ENCODE results near the gene GPAT3.

Gene GPAT3

GRCh38 chr4:83542225-83542624 is 6.3 kb downstream of the GPAT3 start:
- peaks cover 2% of the 10 kb centered on the region for H3K27me3 ChIP-seq (ENCODE audit: insufficient read depth, low read length, poor library complexity)
- no peak overlapping the region for H2AK5ac ChIP-seq (ENCODE audit: low read length)
- no peak overlapping the region for H4K8ac ChIP-seq (ENCODE audit: low read depth, low read length)
- H4K5ac ChIP-seq (ENCODE audit: low read length) = no peak overlapping the region
- no peak overlapping the region for H3K23ac ChIP-seq (ENCODE audit: low read length)
- H3K9ac ChIP-seq (ENCODE audit: low read length) = no peak overlapping the region
- H3K4ac ChIP-seq (ENCODE audit: low read depth, low read length) = no peak overlapping the region
- no CpG with 5 or more reads among the region's 5 CpGs for WGBS (ENCODE audit: extremely low coverage, insufficient coverage, low lambda C conversion rate)
- no peaks in the 10 kb centered on the region for H3K4me1 ChIP-seq (ENCODE audit: control insufficient read depth, low read depth, low read length)
- no peaks in the 10 kb centered on the region for H3K79me1 ChIP-seq (ENCODE audit: low read length)
- H3K4me3 ChIP-seq (ENCODE audit: low read length) = no peak overlapping the region
- H2BK5ac ChIP-seq (ENCODE audit: low read length) = no peak overlapping the region
- H2BK15ac ChIP-seq (replicated peaks; ENCODE audit: low read depth) = no peak overlapping the region
- H3K18ac ChIP-seq (ENCODE audit: low read length) = no peak overlapping the region
- no peak overlapping the region for H3K27ac ChIP-seq (ENCODE audit: low read depth, low read length)
- H2BK120ac ChIP-seq (ENCODE audit: low read depth, low read length) = no peak overlapping the region
- H3K4me2 ChIP-seq (ENCODE audit: low read length) = no peak overlapping the region
- no peaks in the 10 kb centered on the region for H3K36me3 ChIP-seq (ENCODE audit: control insufficient read depth, insufficient read depth, low read length)
- H3K56ac ChIP-seq (ENCODE audit: low read length) = no peak overlapping the region
- DNase-seq = no peak
- H3K79me2 ChIP-seq (ENCODE audit: control insufficient read depth, insufficient read depth, low read length) = no peaks in the 10 kb centered on the region

GRCh38 chr4:83546786-83547185 is 10.9 kb downstream of the GPAT3 start:
- Histone ChIP-seq H3K18ac (ENCODE audit: low read length) (no peak overlapping the region), H3K27ac (ENCODE audit: low read depth, low read length) (no peak overlapping the region), H3K4me3 (ENCODE audit: low read length) (no peak overlapping the region), H4K5ac (ENCODE audit: low read length) (no peak overlapping the region), H3K4me1 (ENCODE audit: control insufficient read depth, low read depth, low read length) (no peaks in the 10 kb centered on the region), H3K79me1 (ENCODE audit: low read length) (no peaks in the 10 kb centered on the region), H3K56ac (ENCODE audit: low read length) (no peak overlapping the region), H3K23ac (ENCODE audit: low read length) (no peak overlapping the region), H2BK120ac (ENCODE audit: low read depth, low read length) (no peak overlapping the region), H3K4me2 (ENCODE audit: low read length) (no peak overlapping the region), H3K36me3 (ENCODE audit: control insufficient read depth, insufficient read depth, low read length) (no peaks in the 10 kb centered on the region), H3K27me3 (ENCODE audit: insufficient read depth, low read length, poor library complexity) (no peaks in the 10 kb centered on the region), H2BK5ac (ENCODE audit: low read length) (no peak overlapping the region), H2AK5ac (ENCODE audit: low read length) (no peak overlapping the region), H3K9ac (ENCODE audit: low read length) (no peak overlapping the region), H4K8ac (ENCODE audit: low read depth, low read length) (no peak overlapping the region), H3K79me2 (ENCODE audit: control insufficient read depth, insufficient read depth, low read length) (no peaks in the 10 kb centered on the region), H3K4ac (ENCODE audit: low read depth, low read length) (no peak overlapping the region), H2BK15ac (replicated peaks; ENCODE audit: low read depth) (no peak overlapping the region)
- no CpG with 5 or more reads among the region's 3 CpGs for WGBS (ENCODE audit: extremely low coverage, insufficient coverage, low lambda C conversion rate)
- no peak for DNase-seq

DNA sequence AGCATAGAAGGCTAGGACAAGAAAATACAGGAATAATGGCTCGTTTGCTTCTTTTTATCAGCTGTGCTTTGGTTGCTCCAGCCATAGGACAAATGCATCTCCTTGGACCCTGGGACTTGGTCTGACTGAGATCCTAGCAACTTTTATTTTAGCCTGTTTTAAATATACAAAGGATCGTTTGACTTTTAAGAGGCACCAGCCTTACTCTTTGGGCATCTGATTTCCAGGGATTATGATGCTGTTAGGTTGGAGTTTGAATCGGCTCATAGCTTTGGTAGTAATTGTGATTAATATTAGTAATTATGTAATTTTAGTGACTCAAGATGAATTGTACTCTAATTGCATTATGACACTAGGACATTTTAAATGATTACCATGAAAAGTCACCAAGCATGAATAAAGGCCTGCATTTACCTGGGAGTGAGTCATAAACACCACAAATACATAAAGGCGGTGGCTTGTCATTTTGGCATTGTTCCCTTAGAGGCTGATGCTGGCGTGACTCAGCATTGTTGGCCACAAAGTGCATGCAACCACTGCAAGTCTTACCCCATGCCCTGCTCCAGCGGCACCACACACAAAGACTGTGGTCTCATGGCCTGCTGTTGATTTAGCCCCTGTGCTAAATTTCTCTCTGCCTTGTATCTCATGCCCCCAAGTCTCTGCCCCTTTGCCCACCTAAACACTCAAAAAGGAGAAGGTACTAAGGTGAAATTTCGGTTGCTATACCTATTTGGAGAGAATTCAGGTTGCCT is 12.4 kb downstream of the GPAT3 start:
- Histone ChIP-seq H3K79me1 (ENCODE audit: low read length) (no peaks in the 10 kb centered on the region), H3K56ac (ENCODE audit: low read length) (peak overlapping the region; percentile 15)

GRCh38 chr4:83552083-83552482 is 16.2 kb downstream of the GPAT3 start:
- H3K18ac ChIP-seq (ENCODE audit: low read length) = no peak overlapping the region
- no peak overlapping the region for H2BK5ac ChIP-seq (ENCODE audit: low read length)
- no peak overlapping the region for H3K27ac ChIP-seq (ENCODE audit: low read depth, low read length)
- no peak overlapping the region for H3K4me2 ChIP-seq (ENCODE audit: low read length)
- H3K56ac ChIP-seq (ENCODE audit: low read length) = no peak overlapping the region
- no peaks in the 10 kb centered on the region for H3K27me3 ChIP-seq (ENCODE audit: insufficient read depth, low read length, poor library complexity)
- WGBS (ENCODE audit: extremely low coverage, insufficient coverage, low lambda C conversion rate) = no CpG with 5 or more reads among the region's 3 CpGs
- no peak overlapping the region for H3K4ac ChIP-seq (ENCODE audit: low read depth, low read length)
- no peak overlapping the region for H3K9ac ChIP-seq (ENCODE audit: low read length)
- H2AK5ac ChIP-seq (ENCODE audit: low read length) = no peak overlapping the region
- no peak overlapping the region for H2BK15ac ChIP-seq (replicated peaks; ENCODE audit: low read depth)
- H3K79me1 ChIP-seq (ENCODE audit: low read length) = no peaks in the 10 kb centered on the region
- no peaks in the 10 kb centered on the region for H3K4me1 ChIP-seq (ENCODE audit: control insufficient read depth, low read depth, low read length)
- no peak overlapping the region for H4K8ac ChIP-seq (ENCODE audit: low read depth, low read length)
- H2BK120ac ChIP-seq (ENCODE audit: low read depth, low read length) = no peak overlapping the region
- H3K23ac ChIP-seq (ENCODE audit: low read length) = no peak overlapping the region
- no peaks in the 10 kb centered on the region for H3K79me2 ChIP-seq (ENCODE audit: control insufficient read depth, insufficient read depth, low read length)
- H3K4me3 ChIP-seq (ENCODE audit: low read length) = no peak overlapping the region
- peak; percentile 15 for DNase-seq
- no peaks in the 10 kb centered on the region for H3K36me3 ChIP-seq (ENCODE audit: control insufficient read depth, insufficient read depth, low read length)
- no peak overlapping the region for H4K5ac ChIP-seq (ENCODE audit: low read length)

More for the DNA sequence above, 12.4 kb downstream of the GPAT3 start:
- Histone ChIP-seq H2BK15ac (replicated peaks; ENCODE audit: low read depth) (no peak overlapping the region), H4K5ac (ENCODE audit: low read length) (no peak overlapping the region), H3K4me2 (ENCODE audit: low read length) (no peak overlapping the region), H2AK5ac (ENCODE audit: low read length) (no peak overlapping the region), H3K18ac (ENCODE audit: low read length) (no peak overlapping the region), H4K8ac (ENCODE audit: low read depth, low read length) (no peak overlapping the region), H3K27me3 (ENCODE audit: insufficient read depth, low read length, poor library complexity) (no peaks in the 10 kb centered on the region), H3K4me1 (ENCODE audit: control insufficient read depth, low read depth, low read length) (no peaks in the 10 kb centered on the region), H3K36me3 (ENCODE audit: control insufficient read depth, insufficient read depth, low read length) (no peaks in the 10 kb centered on the region), H3K9ac (ENCODE audit: low read length) (no peak overlapping the region), H2BK5ac (ENCODE audit: low read length) (peak overlapping the region; percentile 35), H3K79me2 (ENCODE audit: control insufficient read depth, insufficient read depth, low read length) (no peaks in the 10 kb centered on the region), H3K4ac (ENCODE audit: low read depth, low read length) (no peak overlapping the region), H2BK120ac (ENCODE audit: low read depth, low read length) (no peak overlapping the region), H3K4me3 (ENCODE audit: low read length) (no peak overlapping the region), H3K23ac (ENCODE audit: low read length) (peak overlapping the region; percentile 17), H3K27ac (ENCODE audit: low read depth, low read length) (peak overlapping the region; percentile 33)
- DNase-seq = peak; percentile 88
- WGBS (ENCODE audit: extremely low coverage, insufficient coverage, low lambda C conversion rate) = no CpG with 5 or more reads among the region's 7 CpGs

- Histone ChIP-seq H4K5ac (ENCODE audit: low read length) (no peak overlapping the region), H3K79me1 (ENCODE audit: low read length) (no peaks in the 10 kb centered on the region), H2BK5ac (ENCODE audit: low read length) (no peak overlapping the region), H3K79me2 (ENCODE audit: control insufficient read depth, insufficient read depth, low read length) (no peaks in the 10 kb centered on the region), H3K36me3 (ENCODE audit: control insufficient read depth, insufficient read depth, low read length) (no peaks in the 10 kb centered on the region), H2AK5ac (ENCODE audit: low read length) (no peak overlapping the region), H3K23ac (ENCODE audit: low read length) (no peak overlapping the region), H4K8ac (ENCODE audit: low read depth, low read length) (peak overlapping the region; percentile 28), H3K9ac (ENCODE audit: low read length) (no peak overlapping the region), H3K4me1 (ENCODE audit: control insufficient read depth, low read depth, low read length) (no peaks in the 10 kb centered on the region), H3K27me3 (ENCODE audit: insufficient read depth, low read length, poor library complexity) (no peaks in the 10 kb centered on the region), H3K56ac (ENCODE audit: low read length) (no peak overlapping the region), H3K4me2 (ENCODE audit: low read length) (no peak overlapping the region), H3K4me3 (ENCODE audit: low read length) (no peak overlapping the region), H3K4ac (ENCODE audit: low read depth, low read length) (no peak overlapping the region), H3K18ac (ENCODE audit: low read length) (no peak overlapping the region), H3K27ac (ENCODE audit: low read depth, low read length) (no peak overlapping the region), H2BK15ac (replicated peaks; ENCODE audit: low read depth) (no peak overlapping the region), H2BK120ac (ENCODE audit: low read depth, low read length) (no peak overlapping the region)
- no peak for DNase-seq
- WGBS (ENCODE audit: extremely low coverage, insufficient coverage, low lambda C conversion rate) = no CpG with 5 or more reads among the region's 2 CpGs
Observed at GRCh38 chr4:83552924-83553323, 17.0 kb downstream of the GPAT3 start.

Measured in mesendoderm (in vitro differentiated cells).